ENCODE measurements around the gene TTC32.

The TTC32 gene

DNA sequence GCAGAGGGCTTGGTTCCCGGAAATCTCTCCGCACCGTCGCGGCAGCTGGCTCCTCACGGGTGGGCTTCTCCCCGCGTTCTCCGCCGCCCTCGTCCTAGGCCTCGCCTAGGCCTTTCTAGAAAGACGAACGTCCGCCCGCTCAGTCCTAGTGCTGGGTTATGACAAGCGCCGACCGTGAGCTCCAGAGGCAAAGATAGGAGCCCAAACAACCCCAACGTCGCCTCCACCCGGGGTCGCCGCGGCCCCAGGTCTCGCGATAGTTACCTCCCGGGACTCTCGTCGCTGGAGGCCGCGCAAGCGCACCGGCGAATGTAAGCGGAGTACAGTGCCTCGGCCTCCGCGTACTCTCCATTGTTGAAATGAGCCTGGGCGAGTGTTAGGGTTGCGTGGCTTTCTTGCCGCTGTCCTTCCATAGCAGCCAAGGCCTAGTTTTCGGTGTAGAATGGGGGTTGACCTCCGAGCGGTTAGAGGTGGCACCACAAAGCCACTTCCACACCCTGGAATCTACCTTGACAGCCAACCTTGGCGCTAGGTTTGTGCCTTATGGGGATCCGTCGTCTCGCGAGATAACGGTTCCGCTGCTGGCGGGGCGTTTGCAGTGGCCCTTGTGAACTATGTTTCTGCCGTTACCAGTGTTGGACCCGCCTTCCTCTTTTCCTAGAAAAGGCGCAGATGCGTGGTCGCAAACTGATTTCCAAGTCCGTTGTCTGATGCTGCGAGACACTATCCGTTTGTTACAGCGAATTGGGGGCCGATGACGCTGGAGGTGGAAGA, at the start of gene TTC32:
TTC32 (minus strand) TSS at position 542 of the 774 bp plus-strand sequence; CDS start at position 413, 129 bp downstream.
- TF ChIP-seq, protein P1, sequence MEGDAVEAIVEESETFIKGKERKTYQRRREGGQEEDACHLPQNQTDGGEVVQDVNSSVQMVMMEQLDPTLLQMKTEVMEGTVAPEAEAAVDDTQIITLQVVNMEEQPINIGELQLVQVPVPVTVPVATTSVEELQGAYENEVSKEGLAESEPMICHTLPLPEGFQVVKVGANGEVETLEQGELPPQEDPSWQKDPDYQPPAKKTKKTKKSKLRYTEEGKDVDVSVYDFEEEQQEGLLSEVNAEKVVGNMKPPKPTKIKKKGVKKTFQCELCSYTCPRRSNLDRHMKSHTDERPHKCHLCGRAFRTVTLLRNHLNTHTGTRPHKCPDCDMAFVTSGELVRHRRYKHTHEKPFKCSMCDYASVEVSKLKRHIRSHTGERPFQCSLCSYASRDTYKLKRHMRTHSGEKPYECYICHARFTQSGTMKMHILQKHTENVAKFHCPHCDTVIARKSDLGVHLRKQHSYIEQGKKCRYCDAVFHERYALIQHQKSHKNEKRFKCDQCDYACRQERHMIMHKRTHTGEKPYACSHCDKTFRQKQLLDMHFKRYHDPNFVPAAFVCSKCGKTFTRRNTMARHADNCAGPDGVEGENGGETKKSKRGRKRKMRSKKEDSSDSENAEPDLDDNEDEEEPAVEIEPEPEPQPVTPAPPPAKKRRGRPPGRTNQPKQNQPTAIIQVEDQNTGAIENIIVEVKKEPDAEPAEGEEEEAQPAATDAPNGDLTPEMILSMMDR (IDR thresholded peaks at IDR 0.05; ENCODE audit: control insufficient read depth, extremely low read depth, insufficient read depth): no peak
- peak; percentile 80 for DNase-seq (ENCODE audit: low read depth)
- peak within 1 kb of the TSS; percentile 90 for H3K4me3 ChIP-seq (ENCODE audit: low read depth, low read length)

DNA sequence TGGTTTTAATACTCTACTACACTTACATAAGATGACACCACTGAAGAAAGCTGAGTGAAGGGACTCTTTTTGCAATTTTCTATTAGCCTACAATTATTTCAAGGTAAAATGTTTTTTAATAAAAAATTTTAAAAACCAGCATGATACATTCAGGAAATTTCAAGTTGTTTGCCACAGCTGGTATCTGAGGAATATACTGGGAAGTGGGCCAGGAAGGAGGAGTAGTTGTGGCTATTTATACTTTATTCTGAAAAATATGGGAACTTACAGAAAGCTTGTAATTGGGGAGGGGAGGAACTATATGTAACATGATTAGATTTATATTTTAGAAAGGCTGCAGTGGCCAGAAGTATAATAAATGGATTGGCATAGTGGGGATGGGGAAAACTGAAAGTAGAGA, 47.3 kb upstream of the TTC32 start:
- TF ChIP-seq, protein P1 (IDR thresholded peaks at IDR 0.05; ENCODE audit: control insufficient read depth, extremely low read depth, insufficient read depth): no peak
- DNase-seq (ENCODE audit: low read depth): no peak

DNA sequence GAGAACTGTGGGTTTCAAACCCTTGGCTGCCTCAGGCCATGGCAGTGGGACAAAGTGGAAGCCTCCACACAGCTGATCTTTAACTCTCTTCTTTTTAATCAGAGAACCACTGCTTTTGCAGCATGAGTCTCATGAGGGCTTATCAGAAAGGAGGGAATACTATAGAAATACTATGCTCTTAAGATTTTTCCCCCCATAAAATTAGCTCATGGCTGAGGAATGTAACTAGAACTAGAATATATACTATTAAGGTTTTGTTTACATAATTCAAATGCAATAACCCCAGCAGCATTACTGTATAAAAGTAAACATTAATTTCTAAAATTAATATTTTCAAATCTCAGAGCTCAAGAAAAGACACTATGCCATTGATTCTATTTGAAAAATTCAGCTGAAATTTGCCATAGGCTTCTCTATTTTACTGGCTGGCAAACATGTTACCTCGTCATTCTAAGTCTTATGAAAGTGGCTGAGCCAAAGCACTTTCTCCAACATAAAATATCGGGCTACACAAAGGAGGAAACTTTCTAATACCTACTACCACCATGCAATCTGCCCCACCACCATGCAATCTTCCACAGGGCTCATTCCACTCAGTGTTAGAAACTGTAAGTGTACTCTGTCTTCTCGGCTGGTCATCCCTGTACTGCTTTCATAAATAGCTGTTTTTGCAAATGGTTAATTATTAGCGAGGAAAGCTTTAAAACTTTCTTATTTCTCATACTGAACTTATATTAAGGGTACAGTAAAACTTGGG, 45.6 kb upstream of the TTC32 start:
- TF ChIP-seq, protein P1 (IDR thresholded peaks at IDR 0.05; ENCODE audit: control insufficient read depth, extremely low read depth, insufficient read depth): no peak
- no peak for DNase-seq (ENCODE audit: low read depth)
- H3K4me3 ChIP-seq (ENCODE audit: low read depth, low read length): no peak overlapping the region

More for the DNA sequence above, 47.3 kb upstream of the TTC32 start:
- no peak overlapping the region for H3K4me3 ChIP-seq (ENCODE audit: low read depth, low read length)

DNA sequence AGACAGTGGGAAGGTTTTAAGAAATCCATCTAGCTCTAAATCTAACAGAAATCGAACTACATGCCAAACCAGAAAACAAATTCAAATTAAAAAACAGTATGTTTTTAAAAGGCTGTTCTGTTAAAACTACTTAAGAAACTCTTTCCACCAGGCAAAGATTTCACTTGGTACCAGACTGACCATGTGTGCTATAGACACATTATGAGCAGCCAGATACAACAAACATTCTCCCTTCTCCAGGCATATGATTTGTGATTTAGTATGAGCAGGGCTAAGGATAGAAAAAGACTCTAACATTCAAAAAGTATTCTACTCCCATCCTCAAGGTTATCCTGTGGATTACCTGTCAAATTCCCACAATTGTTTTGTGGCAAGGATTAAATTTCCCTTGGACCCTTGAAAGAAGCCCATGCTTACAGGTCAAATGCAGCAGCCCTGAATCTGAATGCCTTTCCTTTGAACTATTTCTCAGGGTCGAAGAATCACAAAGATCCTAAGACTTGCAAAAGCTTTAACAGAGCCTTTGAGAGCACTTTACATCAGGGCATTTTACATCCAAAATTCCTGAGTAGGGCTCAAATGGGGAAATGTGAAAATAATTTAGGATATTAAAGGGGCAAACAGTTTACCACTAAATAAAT, 42.5 kb upstream of the TTC32 start:
- no peak overlapping the region for H3K4me3 ChIP-seq (ENCODE audit: low read depth, low read length)
- TF ChIP-seq, protein P1 (IDR thresholded peaks at IDR 0.05; ENCODE audit: control insufficient read depth, extremely low read depth, insufficient read depth): no peak
- DNase-seq (ENCODE audit: low read depth): no peak

DNA sequence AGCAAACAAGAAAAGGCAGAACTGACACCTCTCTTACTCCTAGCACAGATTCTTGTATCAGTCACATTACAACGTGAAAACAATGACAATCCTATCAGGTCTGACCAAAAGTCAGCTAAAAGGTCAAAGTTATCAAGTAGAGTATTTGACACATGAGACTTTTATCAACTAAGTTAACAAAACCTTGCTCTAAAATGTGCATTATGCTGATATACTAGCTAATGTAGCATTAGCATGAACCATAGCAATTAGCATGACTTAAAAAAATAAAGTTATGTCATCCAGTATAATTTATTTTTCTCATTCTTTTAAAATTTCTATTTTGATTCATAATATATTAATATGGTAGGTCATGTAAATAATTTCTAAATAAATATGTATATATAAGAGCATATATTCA, 41.4 kb upstream of the TTC32 start:
- no peak for DNase-seq (ENCODE audit: low read depth)
- TF ChIP-seq, protein P1 (IDR thresholded peaks at IDR 0.05; ENCODE audit: control insufficient read depth, extremely low read depth, insufficient read depth): no peak
- no peak overlapping the region for H3K4me3 ChIP-seq (ENCODE audit: low read depth, low read length)

DNA sequence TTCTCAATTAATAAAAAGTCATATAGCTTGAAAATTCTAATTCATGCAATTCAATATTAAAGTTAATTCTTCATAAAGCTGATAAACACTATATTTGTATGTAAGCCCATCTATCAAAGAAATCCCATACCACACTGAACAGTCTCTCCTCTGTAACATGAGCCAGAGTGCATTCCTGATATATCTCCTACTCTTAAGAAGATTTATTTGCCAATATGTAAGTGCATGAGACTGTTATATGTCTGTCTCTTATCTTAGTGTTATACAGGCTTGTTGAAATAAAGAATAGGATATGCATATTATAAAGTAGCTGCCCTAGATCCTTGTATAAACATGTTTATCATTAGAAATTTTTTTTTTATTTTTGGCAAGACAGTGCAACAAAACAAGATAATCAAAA, 40.4 kb upstream of the TTC32 start:
- no peak for DNase-seq (ENCODE audit: low read depth)
- TF ChIP-seq, protein P1 (IDR thresholded peaks at IDR 0.05; ENCODE audit: control insufficient read depth, extremely low read depth, insufficient read depth): no peak
- H3K4me3 ChIP-seq (ENCODE audit: low read depth, low read length): no peak overlapping the region

Measured in LNCaP clone FGC (cell line).